HG03354 (cell line): ENCODE results near the gene GADD45GIP1.

Experiments
- ATAC-seq: cut with Tn5 transposase; IDR thresholded peaks from one replicate; pipeline ENCODE4 v1.9.1; 2021; ENCODE audit warnings: mild to moderate bottlenecking; ENCODE audit not compliant: unreplicated experiment, poor library complexity, severe bottlenecking

GADD45GIP1 gene

DNA sequence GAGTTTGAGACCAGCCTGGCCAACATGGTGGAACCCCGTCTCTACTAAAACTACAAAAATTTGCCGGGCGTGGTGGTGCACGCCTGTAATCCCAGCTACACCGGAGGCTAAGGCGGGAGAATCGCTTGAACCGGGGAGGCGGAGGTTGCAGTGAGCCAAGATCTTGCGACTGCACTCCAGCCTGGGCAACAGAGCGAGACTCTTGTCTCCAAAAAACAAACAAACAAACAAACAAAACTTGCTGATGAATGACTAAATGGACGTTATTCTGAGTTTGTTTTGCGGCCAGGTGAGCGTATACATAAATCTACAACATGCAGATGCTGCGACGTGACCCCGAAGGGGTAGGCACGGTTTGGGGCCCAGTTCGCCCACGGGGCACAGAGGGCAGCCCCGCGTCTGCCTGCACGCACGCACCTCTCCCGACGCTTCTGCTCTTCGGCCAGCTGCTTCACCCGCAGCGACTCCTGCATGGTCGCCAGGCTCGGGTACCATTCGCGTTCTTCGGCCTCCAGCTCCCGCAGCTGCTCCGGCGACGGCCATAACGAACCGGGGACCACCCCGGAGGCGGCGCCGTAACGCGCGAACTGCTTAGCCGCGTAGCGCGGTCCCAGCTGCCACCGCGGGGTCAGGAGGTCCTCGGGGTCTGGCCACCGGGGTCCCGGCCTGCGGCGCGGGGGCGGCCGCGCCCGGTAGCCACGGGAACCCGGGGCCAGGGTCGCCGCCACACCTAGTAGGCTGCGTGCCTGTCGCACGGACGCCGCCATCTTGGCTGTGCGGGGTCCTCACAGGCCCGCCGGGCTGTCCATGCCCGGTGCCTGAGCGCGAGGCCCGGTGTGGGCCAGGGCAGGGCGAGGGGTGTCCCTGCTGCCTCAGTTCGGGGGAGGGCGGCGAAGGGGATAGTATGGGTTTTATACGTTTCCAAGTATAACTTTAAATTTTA is at the start of gene GADD45GIP1:
TSS of gene GADD45GIP1 (minus strand) at position 778 of the 943 bp plus-strand sequence. CDS start at position 767, 11 bp downstream.
- ATAC-seq: peak; percentile 78

GRCh38 chr19:13005861-13006370 is 48.9 kb upstream of the GADD45GIP1 start:
- no peak for ATAC-seq

DNA sequence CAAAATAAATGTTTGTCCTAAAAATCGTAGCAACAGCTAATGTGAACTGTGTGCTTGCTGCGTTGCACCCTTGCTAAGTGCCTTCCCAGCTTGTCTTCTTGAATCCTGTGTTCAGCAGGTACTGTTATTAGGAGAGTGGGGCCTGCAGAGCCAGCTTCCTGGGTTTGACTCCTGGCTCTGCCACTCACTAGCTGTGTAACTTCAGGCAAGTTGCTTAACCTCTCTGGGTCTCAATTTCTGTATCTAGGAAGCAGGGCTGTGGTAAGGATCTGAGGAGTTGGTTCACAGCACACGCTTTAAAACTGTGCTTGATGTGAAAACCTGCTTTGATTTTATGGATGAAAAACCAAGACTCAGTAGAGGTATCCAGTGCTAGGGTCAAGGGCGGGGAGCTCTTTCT is 48.2 kb upstream of the GADD45GIP1 start:
- no peak for ATAC-seq

DNA sequence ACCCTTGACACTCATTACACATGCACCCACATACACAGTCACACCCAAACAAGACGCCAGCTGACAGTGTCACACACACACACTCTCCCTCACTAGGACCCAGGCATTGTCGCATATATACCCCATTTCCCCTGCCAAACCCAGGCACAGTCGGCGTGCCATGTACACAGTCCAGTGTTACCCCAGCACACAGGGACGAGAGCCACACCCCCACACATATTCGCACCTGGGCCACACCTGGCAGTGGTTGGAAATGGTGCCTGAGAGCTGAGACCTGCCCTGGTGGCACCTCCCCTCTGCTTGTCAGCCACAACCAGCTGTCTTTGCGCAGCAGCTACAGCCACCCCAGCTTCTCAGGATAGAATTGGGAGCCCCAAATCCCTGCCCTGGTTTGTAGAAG is 47.2 kb upstream of the GADD45GIP1 start:
- no peak for ATAC-seq

- ATAC-seq: no peak
Observed at GRCh38 chr19:13003081-13003480, 46.1 kb upstream of the GADD45GIP1 start.

GRCh38 chr19:13002166-13002898 is 45.3 kb upstream of the GADD45GIP1 start:
- no peak for ATAC-seq

DNA sequence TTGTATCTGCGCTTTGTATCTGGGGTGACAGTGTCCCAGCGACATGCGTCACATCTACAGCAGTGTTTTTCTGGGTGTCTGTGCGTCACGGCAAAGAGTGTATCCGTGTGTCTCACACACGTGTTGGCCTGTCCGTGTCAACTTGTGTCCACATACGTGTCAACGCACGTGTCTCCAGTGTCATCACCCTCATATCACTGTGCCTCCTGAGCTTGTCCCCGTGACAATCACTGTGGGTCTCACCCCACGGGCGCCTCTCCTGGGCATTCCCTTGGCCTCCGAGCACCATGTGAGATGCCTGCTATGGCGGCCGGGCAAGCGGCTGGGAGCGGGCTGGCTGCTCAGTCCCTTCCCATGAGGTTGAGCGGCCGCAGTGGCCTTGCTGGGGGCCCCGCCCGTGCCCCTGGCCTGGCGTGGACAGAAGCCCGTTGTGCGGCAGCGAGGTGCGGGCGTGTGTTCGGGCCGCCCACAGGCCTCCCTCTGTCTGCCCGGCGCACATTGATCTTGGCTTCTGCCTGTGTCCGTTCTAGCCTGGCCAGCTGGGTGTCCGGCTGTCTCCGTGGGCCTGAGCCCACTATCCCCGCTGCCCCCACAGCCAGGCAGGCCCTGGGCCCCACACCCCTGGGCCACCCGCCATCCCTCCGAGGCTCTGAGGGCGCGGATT is 44.6 kb upstream of the GADD45GIP1 start:
- no peak for ATAC-seq

DNA sequence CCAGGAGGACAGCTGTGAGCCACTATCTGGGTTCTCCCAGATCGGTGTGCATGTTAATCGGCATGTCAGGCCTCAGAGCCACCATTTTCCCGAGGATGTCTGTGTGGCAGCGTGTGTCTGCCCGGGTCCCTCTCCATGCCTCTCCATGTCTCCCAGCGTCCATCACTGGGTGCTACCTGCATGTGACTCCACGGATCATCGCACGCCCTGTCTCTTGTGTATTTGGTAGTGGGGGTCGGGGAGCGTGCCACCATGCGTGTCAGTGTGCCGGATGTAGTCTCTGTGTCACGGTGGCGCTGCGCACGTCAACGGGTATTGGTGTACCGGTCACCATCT is 44.1 kb upstream of the GADD45GIP1 start:
- ATAC-seq: no peak

DNA sequence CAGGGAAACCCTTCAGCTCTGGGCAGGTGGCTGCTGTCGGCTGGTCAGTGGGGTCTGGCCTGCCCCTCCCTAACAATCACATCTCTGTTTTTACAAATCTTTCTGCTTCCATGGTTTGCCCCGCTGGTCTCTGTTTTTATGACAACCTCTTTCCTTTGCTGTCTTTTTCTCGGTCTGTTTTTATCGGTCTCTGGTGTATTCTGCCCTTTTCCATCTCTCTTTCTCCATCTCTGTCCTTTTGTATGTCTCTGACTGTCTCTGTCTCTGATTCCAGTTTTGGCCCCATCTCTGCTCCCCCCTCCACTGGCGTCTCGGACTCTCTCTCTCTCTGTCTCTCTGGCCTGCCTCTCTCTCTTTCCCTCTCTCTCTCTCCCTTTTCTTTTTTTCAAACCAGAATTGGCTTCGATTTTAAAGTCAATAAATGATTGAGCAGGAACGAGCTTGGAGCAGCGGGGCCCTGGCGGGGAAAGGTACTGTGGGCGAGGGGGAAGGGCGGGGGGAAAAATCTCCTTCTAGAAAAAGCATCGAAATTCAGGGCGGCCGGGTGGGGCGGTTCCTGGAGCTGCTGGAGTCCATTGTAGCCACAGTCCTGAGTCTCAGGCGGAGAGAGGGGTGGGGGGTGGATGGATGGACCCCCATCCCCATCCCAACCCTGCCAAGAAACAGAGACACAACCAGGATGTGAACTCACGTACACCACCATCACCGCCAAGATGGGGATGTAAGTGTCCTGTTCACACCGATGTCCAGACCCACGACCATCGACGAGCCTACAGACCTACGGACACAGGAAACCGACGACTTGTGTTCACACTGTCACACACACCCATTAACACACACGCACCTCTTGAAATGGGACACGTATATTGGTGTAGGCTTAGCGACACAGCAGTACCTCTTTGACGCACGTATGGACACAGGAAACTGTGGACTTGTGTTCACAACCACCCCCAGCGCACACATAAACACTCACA is 41.2 kb upstream of the GADD45GIP1 start:
- ATAC-seq: no peak

DNA sequence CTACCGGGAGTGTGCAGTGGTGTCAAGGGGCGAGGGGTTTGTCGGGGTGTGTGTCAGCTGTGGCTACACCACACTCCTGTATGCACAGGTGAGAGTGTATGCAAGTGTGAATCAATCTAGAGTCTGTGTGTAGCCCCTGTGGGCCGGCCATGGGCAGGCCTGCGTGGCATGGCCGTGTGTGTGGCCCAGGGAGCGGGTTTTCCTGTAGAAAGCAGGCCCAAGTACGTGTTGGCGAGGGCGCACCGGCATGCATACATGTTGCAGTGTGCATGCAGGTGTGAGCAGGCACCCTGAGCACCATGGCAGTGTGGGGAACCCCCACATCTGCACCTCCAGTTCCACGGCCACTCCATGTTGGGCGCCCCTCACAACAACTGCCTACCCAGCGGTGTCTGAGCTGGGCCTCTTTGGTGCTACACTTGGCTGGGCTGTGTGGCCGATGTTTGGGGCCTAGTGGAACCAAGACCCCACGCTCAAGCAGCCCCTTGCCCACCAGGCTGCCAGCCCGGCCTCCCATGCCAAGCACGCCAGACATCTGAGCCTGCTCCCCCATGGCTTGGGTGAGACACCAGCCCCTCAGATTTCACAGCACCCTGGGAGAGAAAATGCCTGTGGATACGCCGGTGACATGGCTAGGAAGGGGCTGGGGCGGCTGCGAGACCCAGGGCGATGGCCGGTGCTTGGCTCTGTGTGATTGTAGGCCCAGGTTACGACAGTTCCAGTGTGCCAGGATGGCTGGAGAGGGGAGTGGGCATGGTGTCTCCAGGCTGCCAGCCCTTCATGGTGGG is 40.4 kb upstream of the GADD45GIP1 start:
- no peak for ATAC-seq

- no peak for ATAC-seq
Observed at GRCh38 chr19:12996406-12997094, 39.5 kb upstream of the GADD45GIP1 start.

GRCh38 chr19:12995596-12996405 is 38.8 kb upstream of the GADD45GIP1 start:
- no peak for ATAC-seq

GRCh38 chr19:12994701-12995595 is 37.9 kb upstream of the GADD45GIP1 start, which contains the start of gene NFIX:
Gene NFIX (plus strand): TSS chr19:12995475. CDS start chr19:12995838, 363 bp downstream.
- no peak for ATAC-seq

GRCh38 chr19:12993562-12993961 is 36.5 kb upstream of the GADD45GIP1 start:
- no peak for ATAC-seq

DNA sequence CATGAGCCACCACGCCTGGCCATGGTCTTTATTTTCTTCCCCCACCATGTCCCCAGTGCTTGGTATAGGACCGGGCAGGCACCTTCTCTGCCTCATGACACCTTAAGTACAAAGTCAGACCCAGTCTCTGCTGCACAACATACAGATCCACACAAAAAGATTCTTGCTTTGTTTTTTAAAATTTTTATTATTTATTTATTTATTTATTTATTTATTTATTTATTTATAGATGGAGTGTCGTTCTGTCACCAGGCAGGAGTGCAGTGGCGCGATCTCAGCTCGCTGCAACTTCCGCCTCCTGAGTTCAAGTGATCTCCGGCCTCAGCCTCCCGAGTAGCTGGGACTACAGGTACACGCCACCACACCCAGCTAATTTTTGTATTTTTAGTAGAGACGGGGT is 35.7 kb upstream of the GADD45GIP1 start:
- no peak for ATAC-seq

DNA sequence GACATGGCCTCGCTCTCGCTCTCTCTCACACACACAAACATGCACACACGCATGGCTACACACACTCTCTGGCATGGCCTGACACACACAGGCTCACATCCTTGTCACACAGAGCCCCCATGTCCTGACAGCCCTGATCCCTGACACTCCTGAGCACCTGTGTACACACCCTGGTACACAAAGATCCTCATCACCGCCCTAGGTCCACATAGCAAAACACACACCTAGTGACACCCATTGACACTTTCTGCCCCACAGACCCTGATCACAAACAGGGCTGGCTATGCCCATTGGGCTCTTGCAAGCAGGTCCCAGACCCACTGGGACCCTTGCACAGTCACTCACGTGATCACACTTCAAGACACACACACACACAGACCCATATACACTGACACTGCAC is 34.3 kb upstream of the GADD45GIP1 start:
- ATAC-seq: no peak
